HepG2 (cell line): ENCODE results near the gene RASSF8. TPM values are rescaled to one million over a fixed set of nuclear protein-coding genes. Genes with fewer than 3 reads are reported as not detected.
A peak's percentile ranks its signal among the peaks of the same experiment; 100 is the strongest.

Source experiments
- CC2D1A ChIP-seq: sonication (generic); formaldehyde crosslinking; IDR thresholded peaks from 2 replicates; pipeline ENCODE4 v1.8.1; 2023; ENCODE audit warnings: mild to moderate bottlenecking, missing genetic modification reagents
- DNMT1 ChIP-seq: sonication (generic); formaldehyde crosslinking; IDR thresholded peaks from 2 replicates; pipeline ENCODE4 v1.5.1; 2020; ENCODE audit warnings: mild to moderate bottlenecking, missing genetic modification reagents
- DPF2 ChIP-seq: sonication (generic); formaldehyde crosslinking; IDR thresholded peaks from 2 replicates; pipeline ENCODE4 v1.4.0; 2020; ENCODE audit warnings: mild to moderate bottlenecking, low read depth, missing genetic modification reagents, borderline replicate concordance
- ERF ChIP-seq: IDR thresholded peaks from 2 replicates; pipeline ENCODE4 v1.6.1; 2018; ENCODE audit warnings: missing biosample characterization, missing genetic modification reagents
- GTF3A ChIP-seq: sonication (generic); formaldehyde crosslinking; conservative IDR thresholded peaks from 2 replicates; pipeline ENCODE4 v1.4.0; 2020; ENCODE audit warnings: mild to moderate bottlenecking, missing genetic modification reagents
- HNRNPLL ChIP-seq: fragments of 200-400 bp; formaldehyde crosslinking; IDR thresholded peaks from 2 replicates; pipeline ENCODE4 v1.6.1; 2017; ENCODE audit warnings: mild to moderate bottlenecking, low read depth, low read length; ENCODE audit not compliant: poor library complexity, severe bottlenecking
- KDM3A ChIP-seq: IDR thresholded peaks from 2 replicates; pipeline ENCODE4 v1.6.1; 2018; ENCODE audit warnings: low read depth, missing compliant biosample characterization
- KLF13 ChIP-seq: sonication (generic); formaldehyde crosslinking; IDR thresholded peaks from 2 replicates; pipeline ENCODE4 v1.4.0; 2020; ENCODE audit warnings: mild to moderate bottlenecking, missing genetic modification reagents
- MAF1 ChIP-seq: sonication (generic); formaldehyde crosslinking; IDR thresholded peaks from 2 replicates; pipeline ENCODE4 v1.5.0; 2020; ENCODE audit warnings: missing genetic modification reagents, borderline replicate concordance
- MAZ ChIP-seq, 2 experiments: sonication (generic) in 1 of 2; formaldehyde crosslinking in 1 of 2; IDR thresholded peaks; 2 replicates each; pipeline versions ENCODE4 v1.5.0 to v1.6.1; 2012 to 2020; ENCODE audit warnings: low read depth in 2 of 2, mild to moderate bottlenecking in 2 of 2, borderline replicate concordance in 1 of 2, improper control_type of control experiment in 1 of 2, low read length in 1 of 2, missing genetic modification reagents in 1 of 2, moderate library complexity in 1 of 2
- NFYC ChIP-seq: IDR thresholded peaks from 2 replicates; pipeline ENCODE4 v1.6.1; 2016; ENCODE audit warnings: missing genetic modification reagents, missing compliant biosample characterization
- PRPF4 ChIP-seq: fragments of 200-400 bp; formaldehyde crosslinking; IDR thresholded peaks from 2 replicates; pipeline ENCODE4 v1.6.1; 2016; ENCODE audit warnings: low read length, low read depth; ENCODE audit not compliant: poor library complexity, severe bottlenecking
- REPIN1 ChIP-seq: sonication (generic); formaldehyde crosslinking; IDR thresholded peaks from 2 replicates; pipeline ENCODE4 v1.8.0; 2022; ENCODE audit warnings: missing genetic modification reagents, low read depth, mild to moderate bottlenecking, borderline replicate concordance
- RNF2 ChIP-seq: fragments of 450-650 bp; conservative IDR thresholded peaks from 2 replicates; pipeline ENCODE4 v1.6.1; 2016; ENCODE audit warnings: low read depth
- ZNF253 ChIP-seq: sonication (generic); formaldehyde crosslinking; IDR thresholded peaks from 2 replicates; pipeline ENCODE4 v1.8.0; 2022; ENCODE audit warnings: mild to moderate bottlenecking, missing genetic modification reagents, borderline replicate concordance
- ZNF570 ChIP-seq: sonication (generic); formaldehyde crosslinking; IDR thresholded peaks from 2 replicates; pipeline ENCODE4 v1.4.0; 2020; ENCODE audit warnings: mild to moderate bottlenecking, missing genetic modification reagents, borderline replicate concordance
- ZNF792 ChIP-seq: IDR thresholded peaks from 2 replicates; pipeline ENCODE4 v1.6.1; 2016
- ZSCAN30 ChIP-seq: sonication (generic); formaldehyde crosslinking; IDR thresholded peaks from 2 replicates; pipeline ENCODE4 v1.5.0; 2020; ENCODE audit warnings: mild to moderate bottlenecking, missing genetic modification reagents
- polyA plus RNA-seq, 8 experiments: library from polyadenylated mRNA; depleted of rRNA in 3 of 8; stranded (reverse) in 7 of 8; unstranded in 1 of 8; fragments of >200 nt; fragmentation: Illumina TruSeq in 4 of 8; extraction: Trizol in 4 of 8; gene quantifications; 2 replicates each; pipeline versions ENCODE4 v1.2.1 to v1.2.3, GENCODE V29; 2011 to 2016; ENCODE audit warnings: low read depth in 4 of 8, missing spikeins in 1 of 8, mixed read lengths in 1 of 8; ENCODE audit not compliant: insufficient read depth in 1 of 8
- total RNA-seq, 5 experiments: library from RNA; depleted of rRNA; stranded (reverse); fragments of >200 nt; fragmentation: Illumina TruSeq; extraction: Trizol; gene quantifications; 2 replicates each; pipeline ENCODE4 v1.2.3, GENCODE V29; 2016; ENCODE audit warnings: low read depth in 1 of 5
- TF ChIP-seq, protein P1 (sequence below): sonication (generic); formaldehyde crosslinking; IDR thresholded peaks from 2 replicates; pipeline ENCODE4 v1.4.0; 2020; ENCODE audit warnings: missing genetic modification reagents, borderline replicate concordance
- TF ChIP-seq, protein P2 (sequence below): sonication (generic); formaldehyde crosslinking; IDR thresholded peaks from 2 replicates; pipeline ENCODE4 v1.4.0; 2020; ENCODE audit warnings: missing genetic modification reagents
- TF ChIP-seq, protein P3 (sequence below): IDR thresholded peaks from 2 replicates; pipeline ENCODE4 v1.6.1; 2016
- TF ChIP-seq, protein P4 (sequence below): sonication (generic); formaldehyde crosslinking; conservative IDR thresholded peaks from 2 replicates; pipeline ENCODE4 v1.8.1; 2023; ENCODE audit warnings: missing genetic modification reagents

Gene RASSF8
- total and polyA plus RNA-seq, 2 of the 13 experiments (the other 11 are each of a cell fraction or from before 2014, with no cell fraction given): 0.82 to 9.2 TPM

DNA sequence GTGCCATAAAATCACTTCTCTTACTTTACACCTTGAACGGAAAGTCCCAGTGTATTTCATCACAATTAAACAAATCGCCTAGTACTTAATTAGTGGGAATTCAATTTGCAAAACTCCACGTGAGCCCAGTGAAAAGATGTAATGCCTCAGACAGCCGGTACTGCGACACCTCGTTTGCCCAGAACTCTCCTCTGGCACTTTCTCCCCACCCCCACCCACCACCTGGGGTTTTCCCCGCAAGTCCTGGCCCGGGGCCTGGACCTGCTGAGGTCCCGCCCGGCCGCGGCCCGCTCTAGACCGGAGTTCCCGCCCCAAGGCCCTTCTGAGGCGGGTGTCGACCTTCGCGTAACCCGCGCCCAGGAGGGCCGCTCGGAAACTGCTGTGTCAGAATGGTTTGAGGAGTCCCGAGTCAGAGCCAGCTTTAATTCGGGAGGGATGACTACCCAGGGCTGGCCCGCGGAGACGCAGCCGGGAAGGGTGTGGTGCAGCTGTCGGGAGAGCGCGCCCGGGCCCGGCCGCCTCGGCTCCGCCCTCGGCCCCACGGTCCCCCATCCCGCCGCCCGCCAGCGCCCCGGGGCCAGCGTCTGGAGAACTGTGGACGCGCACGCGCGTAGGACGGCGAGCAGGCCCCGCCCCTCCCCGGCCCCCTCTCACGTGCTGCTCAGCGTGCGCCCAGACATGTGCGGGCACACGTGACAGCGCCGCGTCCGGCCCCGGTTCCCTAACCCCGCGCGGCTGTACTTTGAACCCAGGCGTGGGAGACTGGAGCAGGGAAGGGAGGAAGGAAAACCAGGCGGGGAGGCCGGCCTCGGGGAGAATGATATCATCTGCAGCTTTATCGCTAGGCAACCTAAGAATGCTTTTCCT is 155.6 kb downstream of the RASSF8 start (continued):
- TF ChIP-seq DPF2 (CRISPR knock-in tag) (no peak), HNRNPLL (peak; percentile 31), CC2D1A (CRISPR knock-in tag) (no peak), DNMT1 (CRISPR knock-in tag) (no peak), PRPF4 (no peak), ZSCAN30 (CRISPR knock-in tag) (no peak), ZNF792 (no peak), ERF (CRISPR knock-in tag) (peak; percentile 91; the same call in 1 of the 2 replicates), KLF13 (no peak), NFYC (0 out of 2 replicates have a peak, but pooled peaks have one; percentile 19), MAF1 (CRISPR knock-in tag) (no peak), KDM3A (CRISPR knock-in tag) (0 out of 2 replicates have a peak, but pooled peaks have one; percentile 64), ZNF570 (CRISPR knock-in tag) (0 out of 2 replicates have a peak, but pooled peaks have one; percentile 8), RNF2 (peak; percentile 72; the same call in 1 of the 2 replicates), GTF3A (CRISPR knock-in tag) (no peak), ZNF253 (no peak), MAZ (IDR thresholded peaks at IDR 0.05; ENCODE audit: borderline replicate concordance, low read depth, low read length) (peak; percentile 86), MAZ (CRISPR knock-in tag; IDR thresholded peaks at IDR 0.05; ENCODE audit: low read depth) (peak; percentile 91), REPIN1 (CRISPR knock-in tag) (peak; percentile 59; the same call in 1 of the 2 replicates)
- TF ChIP-seq, protein P1, sequence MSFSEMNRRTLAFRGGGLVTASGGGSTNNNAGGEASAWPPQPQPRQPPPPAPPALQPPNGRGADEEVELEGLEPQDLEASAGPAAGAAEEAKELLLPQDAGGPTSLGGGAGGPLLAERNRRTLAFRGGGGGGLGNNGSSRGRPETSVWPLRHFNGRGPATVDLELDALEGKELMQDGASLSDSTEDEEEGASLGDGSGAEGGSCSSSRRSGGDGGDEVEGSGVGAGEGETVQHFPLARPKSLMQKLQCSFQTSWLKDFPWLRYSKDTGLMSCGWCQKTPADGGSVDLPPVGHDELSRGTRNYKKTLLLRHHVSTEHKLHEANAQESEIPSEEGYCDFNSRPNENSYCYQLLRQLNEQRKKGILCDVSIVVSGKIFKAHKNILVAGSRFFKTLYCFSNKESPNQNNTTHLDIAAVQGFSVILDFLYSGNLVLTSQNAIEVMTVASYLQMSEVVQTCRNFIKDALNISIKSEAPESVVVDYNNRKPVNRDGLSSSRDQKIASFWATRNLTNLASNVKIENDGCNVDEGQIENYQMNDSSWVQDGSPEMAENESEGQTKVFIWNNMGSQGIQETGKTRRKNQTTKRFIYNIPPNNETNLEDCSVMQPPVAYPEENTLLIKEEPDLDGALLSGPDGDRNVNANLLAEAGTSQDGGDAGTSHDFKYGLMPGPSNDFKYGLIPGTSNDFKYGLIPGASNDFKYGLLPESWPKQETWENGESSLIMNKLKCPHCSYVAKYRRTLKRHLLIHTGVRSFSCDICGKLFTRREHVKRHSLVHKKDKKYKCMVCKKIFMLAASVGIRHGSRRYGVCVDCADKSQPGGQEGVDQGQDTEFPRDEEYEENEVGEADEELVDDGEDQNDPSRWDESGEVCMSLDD (CRISPR knock-in tag): 0 out of 2 replicates have a peak, but pooled peaks have one; percentile 29
- TF ChIP-seq, protein P2, sequence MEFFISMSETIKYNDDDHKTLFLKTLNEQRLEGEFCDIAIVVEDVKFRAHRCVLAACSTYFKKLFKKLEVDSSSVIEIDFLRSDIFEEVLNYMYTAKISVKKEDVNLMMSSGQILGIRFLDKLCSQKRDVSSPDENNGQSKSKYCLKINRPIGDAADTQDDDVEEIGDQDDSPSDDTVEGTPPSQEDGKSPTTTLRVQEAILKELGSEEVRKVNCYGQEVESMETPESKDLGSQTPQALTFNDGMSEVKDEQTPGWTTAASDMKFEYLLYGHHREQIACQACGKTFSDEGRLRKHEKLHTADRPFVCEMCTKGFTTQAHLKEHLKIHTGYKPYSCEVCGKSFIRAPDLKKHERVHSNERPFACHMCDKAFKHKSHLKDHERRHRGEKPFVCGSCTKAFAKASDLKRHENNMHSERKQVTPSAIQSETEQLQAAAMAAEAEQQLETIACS: peak; percentile 64; the same call in 1 of the 2 replicates
- TF ChIP-seq, protein P3, sequence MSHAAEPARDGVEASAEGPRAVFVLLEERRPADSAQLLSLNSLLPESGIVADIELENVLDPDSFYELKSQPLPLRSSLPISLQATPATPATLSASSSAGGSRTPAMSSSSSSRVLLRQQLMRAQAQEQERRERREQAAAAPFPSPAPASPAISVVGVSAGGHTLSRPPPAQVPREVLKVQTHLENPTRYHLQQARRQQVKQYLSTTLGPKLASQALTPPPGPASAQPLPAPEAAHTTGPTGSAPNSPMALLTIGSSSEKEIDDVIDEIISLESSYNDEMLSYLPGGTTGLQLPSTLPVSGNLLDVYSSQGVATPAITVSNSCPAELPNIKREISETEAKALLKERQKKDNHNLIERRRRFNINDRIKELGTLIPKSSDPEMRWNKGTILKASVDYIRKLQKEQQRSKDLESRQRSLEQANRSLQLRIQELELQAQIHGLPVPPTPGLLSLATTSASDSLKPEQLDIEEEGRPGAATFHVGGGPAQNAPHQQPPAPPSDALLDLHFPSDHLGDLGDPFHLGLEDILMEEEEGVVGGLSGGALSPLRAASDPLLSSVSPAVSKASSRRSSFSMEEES: peak; percentile 97
- TF ChIP-seq, protein P4, sequence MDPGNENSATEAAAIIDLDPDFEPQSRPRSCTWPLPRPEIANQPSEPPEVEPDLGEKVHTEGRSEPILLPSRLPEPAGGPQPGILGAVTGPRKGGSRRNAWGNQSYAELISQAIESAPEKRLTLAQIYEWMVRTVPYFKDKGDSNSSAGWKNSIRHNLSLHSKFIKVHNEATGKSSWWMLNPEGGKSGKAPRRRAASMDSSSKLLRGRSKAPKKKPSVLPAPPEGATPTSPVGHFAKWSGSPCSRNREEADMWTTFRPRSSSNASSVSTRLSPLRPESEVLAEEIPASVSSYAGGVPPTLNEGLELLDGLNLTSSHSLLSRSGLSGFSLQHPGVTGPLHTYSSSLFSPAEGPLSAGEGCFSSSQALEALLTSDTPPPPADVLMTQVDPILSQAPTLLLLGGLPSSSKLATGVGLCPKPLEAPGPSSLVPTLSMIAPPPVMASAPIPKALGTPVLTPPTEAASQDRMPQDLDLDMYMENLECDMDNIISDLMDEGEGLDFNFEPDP (CRISPR knock-in tag): 0 out of 2 replicates have a peak, but pooled peaks have one; percentile 64
